Measurements from ENCODE around the gene RIOX2. TPM values are rescaled to one million over a fixed set of nuclear protein-coding genes. Genes with fewer than 3 reads are reported as not detected.
A peak's percentile ranks its signal among the peaks of the same experiment; 100 is the strongest.
"Not testable (repeated sequence)": the region's sequence is repeated elsewhere in the genome, so short reads cannot be mapped to it uniquely, and the experiment has no call there.

Gene RIOX2
- total RNA-seq (21.8 TPM), polyA plus RNA-seq (10 to 100 TPM; 26.0 to 32.2 (median 29.6) TPM)

DNA sequence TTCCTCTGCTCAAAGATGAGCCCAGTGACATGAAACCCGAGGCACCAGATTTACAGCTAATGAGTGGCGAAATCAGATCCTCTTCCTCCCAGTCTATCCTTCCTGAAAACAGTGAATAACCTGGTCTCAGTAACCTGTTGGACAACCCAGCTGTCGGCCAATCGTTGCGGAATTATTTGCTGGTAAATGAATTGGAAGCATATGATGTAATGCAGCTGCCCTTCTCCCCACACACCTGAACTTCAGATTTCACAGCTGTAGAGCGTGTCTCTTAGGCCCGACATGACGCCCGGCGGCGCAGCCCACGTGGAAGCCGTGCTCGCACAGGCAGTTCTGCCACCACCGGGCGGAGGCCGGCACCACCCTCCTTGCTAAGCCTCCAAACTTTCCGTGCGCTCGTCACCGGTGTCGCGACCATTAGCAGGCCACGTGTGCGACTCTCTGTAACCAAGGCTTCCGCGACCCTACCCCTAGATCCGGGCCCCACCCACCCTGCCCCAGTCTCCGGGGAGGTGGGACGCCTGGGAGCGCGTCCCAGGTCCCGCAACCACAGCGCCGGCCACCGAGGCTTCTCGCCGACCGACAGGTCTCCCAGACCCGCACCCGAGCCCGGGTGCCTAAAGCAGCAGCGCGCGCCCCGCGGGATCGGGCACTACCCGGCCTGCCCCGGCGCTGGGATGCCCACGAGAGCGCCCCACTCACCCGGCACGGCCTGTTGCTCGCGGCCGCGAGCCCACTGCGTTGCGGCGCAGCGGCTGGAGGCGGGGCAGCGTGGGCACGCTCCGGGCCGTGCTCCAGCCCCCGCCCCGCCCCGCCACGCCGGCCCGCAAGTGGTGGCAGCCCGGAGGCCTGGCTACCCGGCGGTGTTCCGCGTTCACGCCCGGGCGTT lies at the start of gene RIOX2:
TSS of gene RIOX2 (minus strand) at position 753 of the 889 bp plus-strand sequence. CDS start 4,838 bp downstream, outside the sequence.
- no peaks in the 10 kb centered on the region for H3K9me3 ChIP-seq (ENCODE audit: control insufficient read depth in 2 of 2, low read length in 2 of 2)
- peak within 1 kb of the TSS; percentile 67 for H3K27ac ChIP-seq (ENCODE audit: insufficient read depth, low read length, poor library complexity, severe bottlenecking)
- H3K4me3 ChIP-seq (ENCODE audit: low read depth, low read length) = peak within 1 kb of the TSS; percentile 78
- H3K27me3 ChIP-seq (ENCODE audit: control insufficient read depth, insufficient read depth, low read length) = no peaks in the 10 kb centered on the region
- H3K4me1 Mint-ChIP-seq = peaks cover 29 to 65% (median 46%) of the 10 kb centered on the region in 4 donors
- ATAC-seq (ENCODE audit: low read depth in 2 of 2) (peak; percentile 90 to 91), DNase-seq (peak; percentile 54 to 90 (median 79))
- peak within 1 kb of the TSS; percentile 76 to 98 (median 94) for H3K27ac Mint-ChIP-seq
- H3K36me3 ChIP-seq (ENCODE audit: control insufficient read depth, insufficient read depth, low read length) = peaks cover 3% of the 10 kb centered on the region
- H3K4me1 ChIP-seq (ENCODE audit: control insufficient read depth, insufficient read depth, low read length, poor library complexity, severe bottlenecking) = peaks cover 32% of the 10 kb centered on the region
- H3K9me3 Mint-ChIP-seq = no peaks in the 10 kb centered on the region
- no peaks in the 10 kb centered on the region for H3K27me3 Mint-ChIP-seq
- H3K4me3 Mint-ChIP-seq = peak within 1 kb of the TSS; percentile 90 to 96 (median 94)
- peaks cover 7% of the 10 kb centered on the region for H3K36me3 Mint-ChIP-seq

DNA sequence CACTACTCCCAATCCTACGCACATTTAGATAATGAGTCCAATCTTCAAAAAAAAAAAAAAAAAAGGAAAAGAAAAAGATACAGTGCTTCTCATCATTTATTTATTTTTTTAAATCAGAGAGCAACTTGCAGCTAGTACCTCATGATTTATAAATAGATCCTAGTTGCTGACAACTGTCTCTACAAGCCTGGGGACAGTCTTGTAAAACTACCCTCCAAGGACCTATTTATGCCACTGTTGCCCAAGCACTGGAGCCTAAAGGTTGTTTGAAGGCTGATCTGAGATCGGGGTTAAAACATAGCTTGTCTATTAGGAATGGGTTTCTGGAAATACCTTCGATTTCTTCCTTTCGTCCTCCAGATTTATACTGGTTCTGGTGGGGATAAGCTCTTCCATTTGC lies 48.2 kb upstream of the RIOX2 start:
- DNase-seq (no peak), ATAC-seq (ENCODE audit: low read depth in 2 of 2) (no peak)
- no peaks in the 10 kb centered on the region for H3K36me3 Mint-ChIP-seq
- no peak overlapping the region for H3K27ac ChIP-seq (ENCODE audit: insufficient read depth, low read length, poor library complexity, severe bottlenecking)
- H3K4me3 Mint-ChIP-seq = no peak overlapping the region
- no peaks in the 10 kb centered on the region for H3K27me3 ChIP-seq (ENCODE audit: control insufficient read depth, insufficient read depth, low read length)
- H3K4me1 Mint-ChIP-seq = peaks cover 4 to 6% (median 6%) of the 10 kb centered on the region in 4 donors
- H3K27me3 Mint-ChIP-seq = peaks cover 20% of the 10 kb centered on the region
- no peak overlapping the region for H3K4me3 ChIP-seq (ENCODE audit: low read depth, low read length)
- H3K4me1 ChIP-seq (ENCODE audit: control insufficient read depth, insufficient read depth, low read length, poor library complexity, severe bottlenecking) = no peaks in the 10 kb centered on the region
- no peaks in the 10 kb centered on the region for H3K9me3 Mint-ChIP-seq
- H3K36me3 ChIP-seq (ENCODE audit: control insufficient read depth, insufficient read depth, low read length) = no peaks in the 10 kb centered on the region
- H3K9me3 ChIP-seq (ENCODE audit: control insufficient read depth in 2 of 2, low read length in 2 of 2) = no peaks in the 10 kb centered on the region
- H3K27ac Mint-ChIP-seq = no peak overlapping the region

DNA sequence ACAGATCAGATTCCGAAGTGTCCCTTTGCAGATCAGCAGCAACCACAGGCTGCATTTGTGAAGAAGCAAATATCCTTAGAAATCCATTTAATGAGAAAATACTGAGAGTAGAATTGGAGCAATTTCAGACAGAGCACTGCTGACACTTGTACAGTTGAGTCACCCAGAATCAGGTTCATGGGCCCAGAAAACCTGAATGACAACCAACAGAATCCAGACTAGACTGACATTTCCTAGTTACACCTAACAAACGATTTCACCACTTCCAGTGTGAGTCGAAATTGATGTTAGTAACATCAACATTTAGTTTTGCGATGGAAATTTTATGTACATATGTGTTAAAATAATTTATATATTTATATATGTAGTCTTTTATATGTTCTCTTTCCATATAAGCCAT lies 46.1 kb upstream of the RIOX2 start:
- Histone ChIP-seq H3K4me3 (ENCODE audit: low read depth, low read length) (no peak overlapping the region), H3K27me3 (ENCODE audit: control insufficient read depth, insufficient read depth, low read length) (no peaks in the 10 kb centered on the region), H3K27ac (ENCODE audit: insufficient read depth, low read length, poor library complexity, severe bottlenecking) (no peak overlapping the region), H3K36me3 (ENCODE audit: control insufficient read depth, insufficient read depth, low read length) (no peaks in the 10 kb centered on the region), H3K9me3 (ENCODE audit: control insufficient read depth in 2 of 2, low read length in 2 of 2) (no peaks in the 10 kb centered on the region), H3K4me1 (ENCODE audit: control insufficient read depth, insufficient read depth, low read length, poor library complexity, severe bottlenecking) (no peaks in the 10 kb centered on the region)
- Mint-ChIP-seq H3K9me3 (no peaks in the 10 kb centered on the region), H3K27ac (no peak overlapping the region), H3K4me3 (no peak overlapping the region), H3K27me3 (peaks cover 28% of the 10 kb centered on the region), H3K36me3 (no peaks in the 10 kb centered on the region), H3K4me1 (peaks cover 3 to 7% (median 4%) of the 10 kb centered on the region in 4 donors)
- DNase-seq (no peak), ATAC-seq (ENCODE audit: low read depth in 2 of 2) (no peak)

DNA sequence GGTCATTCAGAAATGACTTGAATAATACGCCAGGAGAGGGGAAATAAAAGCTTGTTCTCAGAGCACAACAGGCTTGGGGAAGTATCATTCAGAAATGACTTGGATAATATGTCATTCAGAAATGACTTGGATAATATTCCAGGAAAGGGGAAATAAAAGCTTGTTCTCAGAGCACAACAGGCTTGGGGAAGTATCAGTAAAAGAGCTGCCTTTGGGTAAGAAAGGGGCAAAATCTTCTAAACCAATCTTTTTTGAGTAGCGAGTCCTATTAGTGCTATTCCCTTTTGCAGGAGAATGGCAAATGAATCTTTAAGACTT lies 42.0 kb upstream of the RIOX2 start:
- H3K9me3 ChIP-seq (ENCODE audit: control insufficient read depth in 2 of 2, low read length in 2 of 2) = no peaks in the 10 kb centered on the region
- H3K9me3 Mint-ChIP-seq = peaks cover 0 to 5% (median 0%) of the 10 kb centered on the region in 7 donors
- peaks cover 3% of the 10 kb centered on the region for H3K27me3 ChIP-seq (ENCODE audit: control insufficient read depth, insufficient read depth, low read length)
- H3K36me3 Mint-ChIP-seq = no peaks in the 10 kb centered on the region
- no peak overlapping the region for H3K27ac ChIP-seq (ENCODE audit: insufficient read depth, low read length, poor library complexity, severe bottlenecking)
- no peaks in the 10 kb centered on the region for H3K4me1 ChIP-seq (ENCODE audit: control insufficient read depth, insufficient read depth, low read length, poor library complexity, severe bottlenecking)
- H3K4me3 ChIP-seq (ENCODE audit: low read depth, low read length) = no peak overlapping the region
- H3K27ac Mint-ChIP-seq = no peak overlapping the region
- H3K4me3 Mint-ChIP-seq = no peak overlapping the region
- DNase-seq (no peak), ATAC-seq (ENCODE audit: low read depth in 2 of 2) (no peak)
- H3K36me3 ChIP-seq (ENCODE audit: control insufficient read depth, insufficient read depth, low read length) = no peaks in the 10 kb centered on the region
- peaks cover 0 to 5% (median 0%) of the 10 kb centered on the region in 4 donors for H3K4me1 Mint-ChIP-seq
- H3K27me3 Mint-ChIP-seq = peaks cover 30% of the 10 kb centered on the region

DNA sequence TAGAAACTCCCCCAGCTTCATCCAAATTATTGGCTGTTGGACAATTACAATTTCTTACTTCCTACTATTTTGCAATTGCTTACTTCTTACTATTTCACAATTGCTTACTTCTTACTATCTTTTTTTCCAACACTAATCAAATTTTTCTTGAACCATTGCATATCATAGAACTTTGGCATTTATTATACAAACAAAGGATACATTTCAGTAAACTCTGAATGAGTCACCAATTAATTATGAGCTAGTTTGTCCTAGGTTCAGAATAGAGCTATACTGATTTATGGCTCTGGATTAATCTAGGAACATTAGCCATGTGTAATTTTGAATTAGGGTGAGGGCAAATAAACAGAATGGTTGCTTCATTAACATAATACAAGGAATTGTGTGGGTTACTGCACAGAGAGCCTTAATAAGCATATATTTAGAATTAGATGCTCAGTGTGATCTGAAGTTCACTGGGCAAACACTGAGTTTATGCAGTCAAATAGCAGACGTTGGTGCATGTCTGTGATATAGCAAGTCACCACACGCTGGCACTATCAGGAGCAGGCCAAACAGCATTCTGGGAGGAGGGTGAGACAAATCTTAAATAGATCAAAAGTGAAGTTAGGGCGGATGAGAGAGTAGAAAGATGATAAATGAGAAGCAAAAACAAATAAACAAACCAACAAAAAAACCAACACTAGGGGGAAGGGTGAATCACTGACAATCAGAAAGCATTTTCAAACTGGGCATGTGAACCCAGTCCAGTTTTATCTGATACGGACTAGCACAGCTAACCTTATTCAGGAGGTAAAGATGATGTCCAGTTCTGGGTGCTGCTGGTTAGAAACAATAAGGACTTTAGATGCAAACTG lies 41.4 kb upstream of the RIOX2 start:
- Mint-ChIP-seq H3K27ac (peak overlapping the region in 1 of 3 donors; percentile 11), H3K4me1 (peaks cover 0 to 5% (median 2%) of the 10 kb centered on the region in 4 donors), H3K4me3 (no peak overlapping the region), H3K36me3 (no peaks in the 10 kb centered on the region), H3K27me3 (peaks cover 30% of the 10 kb centered on the region), H3K9me3 (peaks cover 0 to 5% (median 0%) of the 10 kb centered on the region in 7 donors)
- DNase-seq (no peak), ATAC-seq (ENCODE audit: low read depth in 2 of 2) (no peak)
- Histone ChIP-seq H3K27ac (ENCODE audit: insufficient read depth, low read length, poor library complexity, severe bottlenecking) (no peak overlapping the region), H3K36me3 (ENCODE audit: control insufficient read depth, insufficient read depth, low read length) (no peaks in the 10 kb centered on the region), H3K9me3 (ENCODE audit: control insufficient read depth in 2 of 2, low read length in 2 of 2) (no peaks in the 10 kb centered on the region), H3K4me1 (ENCODE audit: control insufficient read depth, insufficient read depth, low read length, poor library complexity, severe bottlenecking) (no peaks in the 10 kb centered on the region), H3K27me3 (ENCODE audit: control insufficient read depth, insufficient read depth, low read length) (peaks cover 3% of the 10 kb centered on the region), H3K4me3 (ENCODE audit: low read depth, low read length) (no peak overlapping the region)

DNA sequence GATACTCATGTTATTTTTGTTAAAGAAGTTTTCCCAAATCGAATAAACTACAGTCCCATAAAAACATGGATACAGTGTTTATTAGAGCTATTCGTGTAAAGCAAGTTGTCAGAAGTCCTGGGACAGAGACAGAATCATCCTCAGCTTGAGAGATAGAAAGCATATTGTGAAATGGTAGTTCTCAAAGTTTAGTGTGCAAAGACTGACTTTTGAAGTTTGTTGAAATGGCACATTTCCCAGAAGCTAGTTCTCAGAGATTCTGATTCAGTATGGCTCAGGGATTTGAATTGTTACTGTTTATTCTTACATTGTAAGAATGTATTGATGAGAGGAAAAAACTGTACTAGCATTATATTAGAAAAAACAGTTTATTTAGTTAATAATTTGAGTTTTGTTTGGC lies 40.7 kb upstream of the RIOX2 start:
- peaks cover 0 to 5% (median 2%) of the 10 kb centered on the region in 4 donors for H3K4me1 Mint-ChIP-seq
- H3K27me3 Mint-ChIP-seq = peaks cover 30% of the 10 kb centered on the region
- H3K27me3 ChIP-seq (ENCODE audit: control insufficient read depth, insufficient read depth, low read length) = peaks cover 3% of the 10 kb centered on the region
- no peaks in the 10 kb centered on the region for H3K9me3 ChIP-seq (ENCODE audit: control insufficient read depth in 2 of 2, low read length in 2 of 2)
- H3K36me3 Mint-ChIP-seq = no peaks in the 10 kb centered on the region
- H3K4me1 ChIP-seq (ENCODE audit: control insufficient read depth, insufficient read depth, low read length, poor library complexity, severe bottlenecking) = no peaks in the 10 kb centered on the region
- no peak for ATAC-seq (ENCODE audit: low read depth in 2 of 2)
- DNase-seq = no peak
- no peak overlapping the region for H3K27ac ChIP-seq (ENCODE audit: insufficient read depth, low read length, poor library complexity, severe bottlenecking)
- peaks cover 0 to 5% (median 0%) of the 10 kb centered on the region in 7 donors for H3K9me3 Mint-ChIP-seq
- no peak overlapping the region for H3K4me3 ChIP-seq (ENCODE audit: low read depth, low read length)
- no peak overlapping the region for H3K27ac Mint-ChIP-seq
- H3K36me3 ChIP-seq (ENCODE audit: control insufficient read depth, insufficient read depth, low read length) = no peaks in the 10 kb centered on the region
- H3K4me3 Mint-ChIP-seq = no peak overlapping the region

DNA sequence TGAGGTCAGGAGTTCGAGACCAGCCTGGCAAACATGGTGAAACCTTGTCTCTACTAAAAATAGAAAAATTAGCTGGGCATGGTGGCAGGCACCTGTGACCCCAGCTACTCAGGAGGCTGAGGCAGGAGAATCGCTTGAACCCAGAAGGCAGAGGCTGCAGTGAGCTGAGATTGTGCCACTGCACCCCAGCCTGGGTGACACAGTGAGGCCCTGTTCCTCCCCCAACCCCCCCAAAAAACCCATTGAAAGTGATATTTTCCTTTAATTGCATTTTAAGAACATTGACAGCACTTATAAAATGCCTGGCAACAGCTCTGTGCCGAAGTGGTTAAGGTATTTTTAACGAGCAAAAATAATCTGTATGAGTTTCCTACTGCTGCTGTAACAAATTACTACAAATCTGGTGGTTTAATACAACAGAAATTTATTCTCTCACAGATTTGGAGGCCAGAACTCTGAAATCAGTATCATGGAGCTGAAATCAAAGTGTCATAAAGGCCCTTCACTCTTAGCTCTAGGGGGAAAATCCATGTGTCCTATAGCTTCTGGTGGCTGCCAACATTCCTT lies 38.7 kb upstream of the RIOX2 start:
- H3K27ac Mint-ChIP-seq; H3K27me3 ChIP-seq (ENCODE audit: control insufficient read depth, insufficient read depth, low read length); ATAC-seq (ENCODE audit: low read depth in 2 of 2); H3K4me1 ChIP-seq (ENCODE audit: control insufficient read depth, insufficient read depth, low read length, poor library complexity, severe bottlenecking); H3K4me3 ChIP-seq (ENCODE audit: low read depth, low read length); H3K36me3 ChIP-seq (ENCODE audit: control insufficient read depth, insufficient read depth, low read length); DNase-seq; H3K36me3 Mint-ChIP-seq; H3K9me3 Mint-ChIP-seq; H3K4me3 Mint-ChIP-seq; H3K27ac ChIP-seq (ENCODE audit: insufficient read depth, low read length, poor library complexity, severe bottlenecking); H3K9me3 ChIP-seq (ENCODE audit: control insufficient read depth in 2 of 2, low read length in 2 of 2): not testable (repeated sequence)
- Mint-ChIP-seq H3K27me3 (peaks cover 20% of the 10 kb centered on the region), H3K4me1 (peaks cover 0 to 12% (median 10%) of the 10 kb centered on the region in 4 donors)
